Mucosa of descending colon (tissue), 3 donors: ENCODE data around the gene RGS7BP. TPM values are rescaled to one million over a fixed set of nuclear protein-coding genes. Genes with fewer than 3 reads are reported as not detected.

Source experiments
- ATAC-seq: fragments of 200-7000 bp; cut with Tn5 transposase; one replicate; pipeline ENCODE4 v1.9.1; 2020; ENCODE audit warnings: mild to moderate bottlenecking, moderate library complexity
- DNase-seq, 3 donors: peaks; one replicate each; pipeline ENCODE4 v3.0.0-alpha.2; 2020
- H3K36me3 ChIP-seq: fragments of 200-600 bp; one replicate; pipeline ENCODE4 v1.8.0; 2021; ENCODE audit warnings: low read depth, mild to moderate bottlenecking
- H3K4me1 ChIP-seq: fragments of 200-600 bp; one replicate; pipeline ENCODE4 v1.8.0; 2021; ENCODE audit warnings: low read depth, mild to moderate bottlenecking
- H3K4me3 ChIP-seq: fragments of 200-600 bp; one replicate; pipeline ENCODE4 v1.8.0; 2021; ENCODE audit warnings: mild to moderate bottlenecking
- H3K9me3 ChIP-seq: fragments of 200-600 bp; one replicate; pipeline ENCODE4 v1.8.0; 2021; ENCODE audit warnings: mild to moderate bottlenecking
- CTCF ChIP-seq: fragments of 200-600 bp; IDR thresholded peaks from one replicate; pipeline ENCODE4 v1.8.0; 2022; ENCODE audit warnings: antibody characterized with exemption, mild to moderate bottlenecking
- intact Hi-C, 2 donors: fragments of 100-400 bp; cut with DNase I in 1 of 2; cut with micrococcal nuclease in 1 of 2; formaldehyde crosslinking; loops; one replicate each; pipeline versions ENCODE4 v1.11.0 to v1.11.1; 2022; cut with DNase I, micrococcal nuclease
- total RNA-seq, 3 donors: library from RNA; stranded (reverse); fragmentation: NEBNext Ultra II Directional in 2 of 3; extraction: Animal tissue kit (Norgen Biotek cat#: 25700) in 2 of 3; gene quantifications; one replicate each; pipeline versions ENCODE4 v1.2.1 to v1.2.4, GENCODE V29; 2021 to 2023
- donor health status: DM: no; HTN: no; CAD: no; lungs with moderate emphysema.
- donor health status: DM: no; HTN: no; CAD: no.
- donor health status: DM: no; HTN: yes; CAD: no.

The RGS7BP gene
- total RNA-seq, 3 donors from 2014 or later, result 0.38 to 1.6 (median 0.63) TPM

GRCh38 chr5:64646169-64646568, 140.4 kb downstream of the RGS7BP start:
- TF ChIP-seq CTCF, result no peak
- no peak overlapping the region for H3K4me3 ChIP-seq
- H3K36me3 ChIP-seq, result no peaks in the 10 kb centered on the region
- ATAC-seq (no peak), DNase-seq (no peak)
- H3K4me1 ChIP-seq, result no peaks in the 10 kb centered on the region
- intact Hi-C loops, result no loop called here
- no peaks in the 10 kb centered on the region for H3K9me3 ChIP-seq

GRCh38 chr5:64649512-64649911, 143.7 kb downstream of the RGS7BP start:
- ATAC-seq, result no peak
- no peaks in the 10 kb centered on the region for H3K4me1 ChIP-seq
- no peaks in the 10 kb centered on the region for H3K36me3 ChIP-seq
- DNase-seq, result no peak
- H3K9me3 ChIP-seq, result no peaks in the 10 kb centered on the region
- no peak for TF ChIP-seq CTCF
- intact Hi-C loops, result no loop called here
- no peak overlapping the region for H3K4me3 ChIP-seq

- Histone ChIP-seq H3K4me1 (no peaks in the 10 kb centered on the region), H3K4me3 (no peak overlapping the region), H3K9me3 (no peaks in the 10 kb centered on the region), H3K36me3 (no peaks in the 10 kb centered on the region)
- no peak for TF ChIP-seq CTCF
- intact Hi-C loops, result no loop called here
- no peak for DNase-seq
- no peak for ATAC-seq
Observed at GRCh38 chr5:64653766-64654560, 148.1 kb downstream of the RGS7BP start.

GRCh38 chr5:64654561-64654938, 148.7 kb downstream of the RGS7BP start:
- TF ChIP-seq CTCF, result no peak
- Histone ChIP-seq H3K36me3 (no peaks in the 10 kb centered on the region), H3K4me3 (no peak overlapping the region), H3K9me3 (no peaks in the 10 kb centered on the region), H3K4me1 (no peaks in the 10 kb centered on the region)
- no peak for DNase-seq
- intact Hi-C loops, result no loop called here
- ATAC-seq, result no peak

GRCh38 chr5:64655596-64655995, 149.8 kb downstream of the RGS7BP start:
- Histone ChIP-seq H3K4me3 (no peak overlapping the region), H3K4me1 (no peaks in the 10 kb centered on the region), H3K36me3 (no peaks in the 10 kb centered on the region), H3K9me3 (no peaks in the 10 kb centered on the region)
- no peak for DNase-seq
- TF ChIP-seq CTCF, result no peak
- intact Hi-C loops, result no loop called here
- no peak for ATAC-seq
